HG03280 (cell line): ENCODE results near the gene CREB3L2.
"Not testable (repeated sequence)": the region's sequence is repeated elsewhere in the genome, so short reads cannot be mapped to it uniquely, and the experiment has no call there.

ENCODE experiments used
- ATAC-seq: cut with Tn5 transposase; IDR thresholded peaks from one replicate; pipeline ENCODE4 v1.9.1; 2021; ENCODE audit warnings: mild to moderate bottlenecking, moderate library complexity; ENCODE audit not compliant: unreplicated experiment

CREB3L2 gene, protein sequence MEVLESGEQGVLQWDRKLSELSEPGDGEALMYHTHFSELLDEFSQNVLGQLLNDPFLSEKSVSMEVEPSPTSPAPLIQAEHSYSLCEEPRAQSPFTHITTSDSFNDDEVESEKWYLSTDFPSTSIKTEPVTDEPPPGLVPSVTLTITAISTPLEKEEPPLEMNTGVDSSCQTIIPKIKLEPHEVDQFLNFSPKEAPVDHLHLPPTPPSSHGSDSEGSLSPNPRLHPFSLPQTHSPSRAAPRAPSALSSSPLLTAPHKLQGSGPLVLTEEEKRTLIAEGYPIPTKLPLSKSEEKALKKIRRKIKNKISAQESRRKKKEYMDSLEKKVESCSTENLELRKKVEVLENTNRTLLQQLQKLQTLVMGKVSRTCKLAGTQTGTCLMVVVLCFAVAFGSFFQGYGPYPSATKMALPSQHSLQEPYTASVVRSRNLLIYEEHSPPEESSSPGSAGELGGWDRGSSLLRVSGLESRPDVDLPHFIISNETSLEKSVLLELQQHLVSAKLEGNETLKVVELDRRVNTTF

GRCh38 chr7:138001529-138002095 is at the start of gene CREB3L2:
Gene CREB3L2, minus strand, starts transcription at chr7:138002086. Its CDS starts 381 bp downstream, at chr7:138001705.
- ATAC-seq, result peak; percentile 31

DNA sequence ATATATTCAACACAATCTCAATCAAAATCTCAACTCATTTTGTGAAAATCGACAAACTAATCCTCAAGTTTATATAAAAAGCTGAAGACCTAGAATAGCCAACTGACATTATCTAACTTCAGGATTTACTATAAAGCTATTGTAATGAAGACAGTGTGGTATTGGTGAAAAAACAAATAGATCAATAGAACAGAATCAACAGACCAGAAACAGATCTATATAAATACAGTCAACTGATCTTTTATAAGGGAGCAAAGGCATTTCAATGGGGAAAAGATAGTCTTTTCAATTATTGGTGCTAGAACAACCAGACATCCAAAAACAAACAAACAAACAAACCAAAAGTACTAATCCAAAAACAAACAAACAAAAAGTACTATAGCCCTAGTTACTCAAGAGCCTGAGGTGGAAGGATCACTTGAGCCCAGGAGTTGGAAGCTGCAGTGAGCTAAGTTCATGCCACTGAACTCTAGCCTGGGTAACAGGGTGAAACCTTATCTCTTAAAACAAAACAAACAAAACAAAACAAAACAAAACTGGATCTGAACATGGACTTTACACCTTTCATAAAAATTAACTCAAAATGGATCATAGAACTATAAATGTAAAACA is 47.7 kb upstream of the CREB3L2 start:
- no peak for ATAC-seq

- no peak for ATAC-seq
Observed at GRCh38 chr7:138047907-138048306, 46.0 kb upstream of the CREB3L2 start.

GRCh38 chr7:138044897-138045296 is 43.0 kb upstream of the CREB3L2 start:
- ATAC-seq, result no peak

DNA sequence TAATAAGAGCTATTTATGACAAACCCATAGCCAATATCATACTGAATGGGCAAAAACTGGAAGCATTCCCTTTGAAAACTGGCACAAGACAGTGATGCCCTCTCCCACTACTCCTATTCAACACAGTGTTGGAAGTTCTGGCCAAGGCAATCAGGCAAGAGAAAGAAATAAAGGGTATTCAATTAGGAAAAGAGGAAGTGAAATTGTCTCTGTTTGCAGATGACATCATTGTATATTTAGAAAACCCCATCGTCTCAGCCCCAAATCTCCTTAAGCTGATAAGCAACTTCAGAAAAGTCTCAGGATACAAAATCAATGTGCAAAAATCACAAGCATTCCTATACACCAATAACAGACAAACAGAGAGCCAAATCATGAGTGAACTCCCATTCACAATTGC is 38.2 kb upstream of the CREB3L2 start:
- not testable (repeated sequence) for ATAC-seq

DNA sequence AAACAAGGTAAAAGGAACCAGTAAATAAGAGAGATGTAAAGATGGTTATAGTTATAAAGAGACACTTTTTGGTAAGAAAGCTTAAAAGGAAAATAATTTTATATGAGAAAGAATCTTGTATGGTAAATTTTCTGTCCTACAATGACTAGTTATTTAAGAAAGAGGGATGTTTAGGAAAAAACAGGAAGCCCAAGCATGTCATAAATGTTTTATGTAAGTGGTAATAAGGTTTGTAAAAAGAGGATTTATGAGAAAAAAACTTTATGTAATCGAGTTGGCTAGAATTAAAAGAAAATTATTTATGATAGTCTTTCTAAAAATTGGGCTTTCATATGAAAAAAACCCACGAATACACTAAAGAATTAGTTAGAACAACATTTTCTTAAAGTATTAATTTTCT is 34.2 kb upstream of the CREB3L2 start:
- ATAC-seq, result no peak

- no peak for ATAC-seq
Observed at GRCh38 chr7:138033241-138033640, 31.4 kb upstream of the CREB3L2 start.

DNA sequence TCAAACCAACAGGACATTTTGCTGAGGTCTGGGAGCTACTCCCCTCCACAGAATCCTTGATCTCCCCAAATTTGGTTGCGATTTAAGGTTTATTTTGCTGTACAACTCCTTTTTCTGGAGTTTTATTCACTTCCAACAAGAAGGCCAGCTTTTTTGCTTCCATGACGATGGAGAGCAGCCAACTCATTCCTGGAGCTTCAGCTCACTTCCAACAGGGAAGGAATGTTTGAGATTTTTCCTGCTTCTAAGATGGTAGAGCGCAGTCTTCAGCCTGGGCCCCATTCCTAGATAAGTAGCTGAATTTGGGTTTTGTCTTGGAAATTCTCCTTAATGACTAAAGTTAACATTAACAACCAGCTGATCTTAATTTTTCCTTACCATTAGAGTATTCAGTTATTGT is 30.9 kb upstream of the CREB3L2 start:
- ATAC-seq, result no peak

GRCh38 chr7:138032186-138032585 is 30.3 kb upstream of the CREB3L2 start:
- ATAC-seq, result no peak

- no peak for ATAC-seq
Observed at GRCh38 chr7:138030679-138031351, 28.9 kb upstream of the CREB3L2 start.

DNA sequence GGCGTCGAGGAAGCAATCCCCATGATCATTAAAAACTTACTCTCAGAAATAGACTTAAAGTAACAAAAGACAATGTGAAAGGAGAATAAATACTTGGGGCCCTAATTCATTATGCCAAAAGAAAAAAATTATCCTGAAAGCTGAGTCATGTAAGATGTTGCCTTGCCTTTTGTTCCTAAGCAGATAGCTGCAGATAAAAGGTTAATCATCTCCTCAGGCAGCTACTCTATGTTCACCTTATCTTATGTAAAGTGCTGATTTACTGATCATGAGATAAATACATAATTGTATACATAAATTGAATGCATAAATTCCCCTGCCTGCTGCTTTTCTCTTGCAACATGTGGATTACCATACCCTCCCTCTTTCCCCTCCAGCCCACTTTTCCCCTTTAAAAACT is 28.1 kb upstream of the CREB3L2 start:
- no peak for ATAC-seq

GRCh38 chr7:138029126-138029525 is 27.2 kb upstream of the CREB3L2 start:
- no peak for ATAC-seq

GRCh38 chr7:138027100-138027499 is 25.2 kb upstream of the CREB3L2 start:
- no peak for ATAC-seq

GRCh38 chr7:138025215-138026186 is 23.6 kb upstream of the CREB3L2 start:
- no peak for ATAC-seq

DNA sequence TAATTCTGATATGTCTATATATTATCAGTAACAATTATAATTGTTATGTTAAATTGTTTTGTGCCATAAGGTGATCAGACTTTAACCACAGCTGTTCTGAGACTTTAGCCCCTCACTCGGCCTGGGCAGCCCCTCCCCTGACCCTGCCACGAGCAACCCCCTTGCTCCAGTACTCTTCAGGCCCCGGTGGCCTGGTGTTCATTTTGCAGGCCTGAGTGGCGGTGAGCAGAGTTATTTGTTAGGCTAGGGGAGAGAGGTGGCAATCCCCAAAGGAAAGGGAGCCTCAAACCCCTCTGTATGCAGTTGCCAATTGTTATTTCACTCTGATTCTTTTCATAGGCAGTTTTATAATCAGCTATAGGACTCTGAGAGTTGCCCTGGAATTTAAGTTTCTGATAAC is 22.9 kb upstream of the CREB3L2 start:
- no peak for ATAC-seq

DNA sequence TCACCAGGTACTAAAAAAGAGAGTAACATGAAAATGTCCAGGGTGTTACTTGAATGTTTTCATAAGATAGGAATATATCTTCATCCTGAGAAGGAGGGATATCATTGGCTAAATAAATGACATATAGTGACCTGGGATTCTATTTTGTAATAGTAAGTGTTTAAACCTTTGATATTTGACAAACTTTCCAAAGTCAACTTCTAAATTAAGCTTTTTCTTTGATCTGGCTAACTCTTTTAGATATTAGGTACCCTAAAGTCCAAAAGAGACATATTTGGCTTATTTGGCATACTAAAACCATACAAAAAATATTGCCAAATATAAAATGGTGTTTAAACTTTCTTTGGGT is 22.4 kb upstream of the CREB3L2 start:
- no peak for ATAC-seq

DNA sequence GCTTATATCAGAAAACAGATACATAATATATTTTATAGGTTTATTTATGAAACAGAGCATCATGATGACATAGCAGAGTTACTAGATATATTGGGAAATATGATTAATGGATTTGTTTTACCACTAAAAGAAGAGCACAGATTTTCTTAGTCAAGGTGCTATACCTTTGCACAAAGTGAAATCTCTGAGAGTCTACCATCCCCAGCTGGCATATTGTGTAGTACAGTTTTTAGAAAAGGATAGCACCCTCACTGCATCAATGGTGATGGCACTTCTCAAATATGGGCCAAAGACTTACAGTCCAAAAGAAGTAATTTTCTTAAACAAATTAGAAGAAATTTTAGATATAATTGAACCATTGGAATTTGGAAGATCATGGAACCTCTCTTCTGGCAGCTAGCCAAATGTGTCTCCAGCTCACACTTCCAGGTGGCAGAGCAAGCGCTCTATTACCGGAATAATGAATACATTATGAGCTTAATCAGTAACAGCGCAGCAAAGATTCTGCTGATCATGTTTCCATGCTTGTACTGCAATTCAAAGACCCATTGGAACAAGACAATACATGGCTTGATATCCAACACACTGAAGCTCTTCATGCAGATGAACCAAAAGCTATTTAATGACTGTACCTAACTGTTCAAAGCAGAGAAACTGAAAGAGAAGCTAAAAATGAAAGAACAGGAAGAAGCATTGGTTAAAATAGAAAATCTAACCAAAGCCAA is 21.9 kb upstream of the CREB3L2 start:
- ATAC-seq, result peak; percentile 84

- ATAC-seq, result no peak
Observed at GRCh38 chr7:138021889-138022288, 20.0 kb upstream of the CREB3L2 start.

DNA sequence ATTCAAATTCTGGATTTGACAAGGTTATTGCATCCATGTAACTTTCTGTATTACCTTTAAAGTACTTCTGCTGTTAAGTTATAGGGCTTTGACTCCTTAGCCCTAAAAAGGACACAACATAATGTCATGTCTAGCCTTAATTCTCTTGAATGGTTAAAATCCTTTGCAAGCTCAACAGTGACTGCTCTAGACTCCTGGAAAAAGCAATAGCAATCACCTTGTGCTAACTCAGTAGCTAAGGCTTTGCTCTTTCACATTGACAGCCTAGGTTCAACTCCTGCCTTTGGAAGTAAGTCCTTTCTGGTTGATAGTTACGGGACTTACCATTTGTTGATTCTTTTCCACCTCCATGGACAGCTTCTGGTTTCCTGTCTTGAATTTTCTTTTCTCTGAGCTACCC is 16.1 kb upstream of the CREB3L2 start:
- no peak for ATAC-seq

DNA sequence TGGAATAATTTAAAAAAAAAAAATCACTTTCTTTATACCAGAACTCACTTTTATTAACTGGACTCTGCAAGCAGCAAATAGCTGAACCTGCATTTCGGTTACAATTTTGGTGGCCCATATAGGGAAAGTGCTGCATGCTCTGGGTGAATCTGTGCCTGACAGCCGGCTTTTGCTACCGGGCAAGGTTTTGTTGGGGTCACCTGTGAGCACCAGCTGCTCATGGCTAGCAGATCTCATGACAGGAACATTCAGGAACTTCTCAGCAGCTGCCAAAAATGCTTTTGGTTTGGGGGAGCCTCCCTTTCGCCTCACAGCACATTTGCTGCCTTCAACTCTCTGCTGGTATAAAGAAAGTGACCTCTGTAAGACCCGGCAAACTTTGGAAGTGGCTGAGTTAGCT is 13.2 kb upstream of the CREB3L2 start:
- no peak for ATAC-seq
